GM23338 (cell line): ENCODE data around the gene NCKAP5.

Experiments used
- CREB1 ChIP-seq: fragments of 250-450 bp; sonication (Bioruptor Pico); IDR thresholded peaks from 2 replicates; pipeline ENCODE4 v1.5.0; 2020; ENCODE audit warnings: low read depth, mild to moderate bottlenecking, moderate library complexity
- CTCF ChIP-seq, 2 experiments: fragments of 200-600 bp in 1 of 2; sonication (generic) in 1 of 2; conservative IDR thresholded peaks; 2 replicates each; pipeline versions ENCODE4 v1.5.1 to v1.6.1; 2016 to 2017; ENCODE audit warnings: antibody characterized with exemption in 2 of 2, low read depth in 2 of 2, mild to moderate bottlenecking in 2 of 2, moderate library complexity in 1 of 2
- ETS1 ChIP-seq: IDR thresholded peaks from 2 replicates; pipeline ENCODE4 v1.6.1; 2016; ENCODE audit warnings: antibody characterized with exemption
- EZH2 ChIP-seq: fragments of 200-600 bp; sonication (generic); IDR thresholded peaks from one replicate; pipeline ENCODE4 v1.8.0; 2017; ENCODE audit warnings: antibody characterized with exemption, mild to moderate bottlenecking, low read depth; ENCODE audit not compliant: unreplicated experiment
- EZH2phosphoT487 ChIP-seq: fragments of 200-600 bp; sonication (generic); IDR thresholded peaks from one replicate; pipeline ENCODE4 v1.8.1; 2018; ENCODE audit warnings: antibody characterized with exemption; ENCODE audit not compliant: unreplicated experiment
- JUNB ChIP-seq: IDR thresholded peaks from one replicate; pipeline ENCODE4 v1.6.1; 2016; ENCODE audit warnings: antibody characterized with exemption; ENCODE audit not compliant: unreplicated experiment
- NANOG ChIP-seq: IDR thresholded peaks from 2 replicates; pipeline ENCODE4 v1.6.1; 2016; ENCODE audit warnings: antibody characterized with exemption, borderline replicate concordance
- POLR2AphosphoS5 ChIP-seq: IDR thresholded peaks from 2 replicates; pipeline ENCODE4 v1.6.1; 2016; ENCODE audit warnings: antibody characterized with exemption, low read depth
- REST ChIP-seq: IDR thresholded peaks from one replicate; pipeline ENCODE4 v1.6.1; 2018; ENCODE audit warnings: antibody characterized with exemption; ENCODE audit not compliant: unreplicated experiment
- ZNF114 ChIP-seq: fragments of 250-450 bp; sonication (Bioruptor Pico); IDR thresholded peaks from 2 replicates; pipeline ENCODE4 v1.5.0; 2020; ENCODE audit warnings: mild to moderate bottlenecking, moderate library complexity

GRCh38 chr2:133607679-133608078 lies 39.4 kb upstream of the NCKAP5 start:
- TF ChIP-seq CREB1 (CRISPR knock-in tag) (no peak), POLR2AphosphoS5 (no peak), CTCF (conservative IDR thresholded peaks at IDR 0.05; ENCODE audit: low read depth in 2 of 2) (no peak), EZH2phosphoT487 (no peak), EZH2 (no peak), JUNB (no peak), NANOG (no peak), REST (no peak), ETS1 (no peak), ZNF114 (CRISPR knock-in tag) (no peak)
